OCI-LY3 (cell line): ENCODE results near the gene AIG1.

Source experiments
- H2AFZ ChIP-seq: fragments of 200-600, 300-600 bp; shearing (Covaris generic); 2 replicates; pipeline ENCODE4 v1.6.0; 2014; ENCODE audit warnings: antibody characterized with exemption, low read depth, low read length
- H3K27ac ChIP-seq: fragments of 200-600, 300-600 bp; sonication (generic); 2 replicates; pipeline ENCODE4 v1.5.1; 2014; ENCODE audit warnings: mild to moderate bottlenecking, low read length, moderate library complexity, mixed read lengths
- H3K27me3 ChIP-seq: fragments of 200-600, 300-600 bp; sonication (generic); 2 replicates; pipeline ENCODE4 v1.6.1; 2014; ENCODE audit warnings: low read depth, low read length, mixed read lengths
- H3K36me3 ChIP-seq: fragments of 200-600, 300-600 bp; sonication (generic); replicated peaks from 2 replicates; pipeline ENCODE3; 2014; ENCODE audit warnings: low read depth, low read length, mixed read lengths
- H3K4me1 ChIP-seq: fragments of 300-600, 200-600 bp; sonication (generic); 2 replicates; pipeline ENCODE4 v1.6.1; 2014; ENCODE audit warnings: low read length, mixed read lengths
- H3K4me2 ChIP-seq: fragments of 200-600, 300-600 bp; sonication (generic); 2 replicates; pipeline ENCODE4 v1.6.1; 2014; ENCODE audit warnings: low read length, mixed read lengths
- H3K4me3 ChIP-seq: fragments of 300-600, 200-600 bp; sonication (generic); 2 replicates; pipeline ENCODE4 v1.5.1; 2014; ENCODE audit warnings: antibody characterized with exemption, mild to moderate bottlenecking, low read length, moderate library complexity
- H3K79me2 ChIP-seq: fragments of 300-600, 200-600 bp; shearing (Covaris generic); 2 replicates; pipeline ENCODE4 v1.6.1; 2014; ENCODE audit warnings: mild to moderate bottlenecking, low read length, mixed read lengths
- H3K9ac ChIP-seq: fragments of 300-600, 200-600 bp; shearing (Covaris generic); 2 replicates; pipeline ENCODE4 v1.6.0; 2014; ENCODE audit warnings: mild to moderate bottlenecking, low read length, moderate library complexity
- H3K9me3 ChIP-seq: fragments of 200-600, 300-600 bp; shearing (Covaris generic); 2 replicates; pipeline ENCODE4 v1.6.1; 2014; ENCODE audit warnings: low read length, mixed read lengths; ENCODE audit not compliant: insufficient read depth
- H4K20me1 ChIP-seq: fragments of 200-600, 300-600 bp; sonication (generic); 2 replicates; pipeline ENCODE4 v1.6.1; 2016; ENCODE audit warnings: low read length, mixed read lengths; ENCODE audit not compliant: insufficient read depth
- CTCF ChIP-seq: fragments of 200-600, 300-600 bp; sonication (generic); IDR thresholded peaks from 2 replicates; pipeline ENCODE4 v1.5.1; 2014; ENCODE audit warnings: antibody characterized with exemption, low read length, low read depth
- EZH2phosphoT487 ChIP-seq: fragments of 200-600 bp; shearing (Covaris generic); IDR thresholded peaks from 2 replicates; pipeline ENCODE4 v1.6.1; 2018; ENCODE audit warnings: antibody characterized with exemption, mixed run types, low read depth

AIG1 gene

GRCh38 chr6:143196525-143197225 lies 136.0 kb downstream of the AIG1 start:
- H3K4me1 ChIP-seq = no peaks in the 10 kb centered on the region
- no peak overlapping the region for H3K9ac ChIP-seq
- no peaks in the 10 kb centered on the region for H3K36me3 ChIP-seq
- no peak overlapping the region for H2AFZ ChIP-seq
- no peaks in the 10 kb centered on the region for H3K27me3 ChIP-seq
- TF ChIP-seq EZH2phosphoT487 = no peak
- TF ChIP-seq CTCF = no peak
- H3K79me2 ChIP-seq = no peaks in the 10 kb centered on the region
- H3K9me3 ChIP-seq = no peaks in the 10 kb centered on the region
- H4K20me1 ChIP-seq = no peaks in the 10 kb centered on the region
- H3K4me3 ChIP-seq = no peak overlapping the region
- no peak overlapping the region for H3K4me2 ChIP-seq
- no peak overlapping the region for H3K27ac ChIP-seq

GRCh38 chr6:143197377-143197776 lies 136.7 kb downstream of the AIG1 start:
- TF ChIP-seq CTCF = no peak
- TF ChIP-seq EZH2phosphoT487 = no peak
- Histone ChIP-seq H3K27ac (no peak overlapping the region), H3K27me3 (no peaks in the 10 kb centered on the region), H3K4me3 (no peak overlapping the region), H3K36me3 (no peaks in the 10 kb centered on the region), H3K9ac (no peak overlapping the region), H3K79me2 (no peaks in the 10 kb centered on the region), H3K4me1 (no peaks in the 10 kb centered on the region), H2AFZ (no peak overlapping the region), H3K4me2 (no peak overlapping the region), H3K9me3 (no peaks in the 10 kb centered on the region), H4K20me1 (no peaks in the 10 kb centered on the region)

- Histone ChIP-seq H3K9me3 (no peaks in the 10 kb centered on the region), H3K79me2 (no peaks in the 10 kb centered on the region), H3K4me2 (no peak overlapping the region), H3K4me1 (no peaks in the 10 kb centered on the region), H3K27me3 (no peaks in the 10 kb centered on the region), H4K20me1 (no peaks in the 10 kb centered on the region), H3K36me3 (no peaks in the 10 kb centered on the region), H2AFZ (no peak overlapping the region), H3K9ac (no peak overlapping the region), H3K4me3 (no peak overlapping the region), H3K27ac (no peak overlapping the region)
- TF ChIP-seq EZH2phosphoT487 = no peak
- no peak for TF ChIP-seq CTCF
These were observed 137.6 kb downstream of the AIG1 start for GRCh38 chr6:143198312-143198711.

- no peaks in the 10 kb centered on the region for H3K27me3 ChIP-seq
- no peaks in the 10 kb centered on the region for H3K36me3 ChIP-seq
- H2AFZ ChIP-seq = no peak overlapping the region
- TF ChIP-seq EZH2phosphoT487 (no peak), CTCF (no peak)
- no peaks in the 10 kb centered on the region for H4K20me1 ChIP-seq
- H3K4me1 ChIP-seq = no peaks in the 10 kb centered on the region
- no peaks in the 10 kb centered on the region for H3K79me2 ChIP-seq
- no peak overlapping the region for H3K9ac ChIP-seq
- no peak overlapping the region for H3K27ac ChIP-seq
- H3K4me3 ChIP-seq = no peak overlapping the region
- H3K9me3 ChIP-seq = no peaks in the 10 kb centered on the region
- no peak overlapping the region for H3K4me2 ChIP-seq
These were observed 138.6 kb downstream of the AIG1 start for GRCh38 chr6:143199291-143199690.
